Measurements from ENCODE around the gene TAGAP.
"Not testable (repeated sequence)": the region's sequence is repeated elsewhere in the genome, so short reads cannot be mapped to it uniquely, and the experiment has no call there.

TAGAP gene

DNA sequence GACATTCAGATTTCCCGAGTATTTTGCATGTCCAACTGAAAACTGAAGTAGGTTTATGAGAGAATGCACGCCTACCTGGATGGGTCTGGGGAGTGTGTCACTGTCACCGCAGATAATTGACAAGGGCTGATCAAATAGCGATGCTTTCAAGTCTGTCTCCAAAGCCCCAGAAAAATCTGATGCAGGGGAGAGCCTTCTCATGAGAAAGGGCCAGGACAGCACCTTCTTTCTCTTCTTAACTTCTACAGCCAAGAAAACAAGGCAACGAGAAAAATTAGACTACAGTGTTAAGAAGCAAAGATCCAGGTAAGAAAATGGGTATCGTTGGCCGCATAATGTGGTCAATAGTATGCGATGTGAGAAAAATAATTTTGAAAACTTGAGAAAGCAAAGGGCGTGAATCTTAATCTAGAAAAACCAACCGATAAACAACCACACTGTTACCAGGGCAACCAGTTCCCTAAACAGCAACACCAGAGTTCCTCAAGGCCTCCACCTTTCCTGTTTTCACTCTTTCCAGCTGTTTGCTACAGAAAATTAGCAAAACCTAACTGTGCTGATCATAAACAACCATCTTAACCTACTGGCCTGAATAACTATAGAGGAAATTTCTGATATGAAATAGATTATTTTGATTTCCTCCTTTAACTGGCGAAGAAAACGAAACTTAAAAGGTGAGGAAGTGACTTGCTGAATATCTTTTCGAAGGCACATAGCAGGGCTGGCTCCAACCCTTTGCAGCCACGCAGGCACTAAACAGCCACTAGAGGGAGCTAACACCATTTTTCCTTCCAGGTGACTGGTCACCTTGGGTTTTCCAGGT is 2.6 kb downstream of the TAGAP start:
- peak; percentile 77 for DNase-seq

DNA sequence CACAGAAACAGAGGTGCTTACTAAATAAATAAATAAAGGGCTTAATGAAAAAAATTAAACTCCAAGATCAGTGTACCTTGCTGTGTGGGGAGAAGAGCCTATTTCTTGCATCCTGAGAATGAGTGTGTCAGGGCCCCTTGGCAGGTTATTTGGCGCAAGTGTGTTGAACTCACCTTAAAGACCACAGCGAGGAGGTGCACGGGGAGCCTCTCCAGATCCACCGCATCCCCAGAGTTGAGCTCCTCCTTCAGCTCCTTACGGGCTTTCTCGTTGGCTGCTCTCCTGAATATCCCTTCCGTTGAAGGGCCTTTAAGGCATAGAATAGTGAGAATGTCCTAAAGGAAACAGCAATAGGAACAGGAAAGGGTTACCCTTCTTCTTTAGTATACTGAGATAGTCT is 3.6 kb downstream of the TAGAP start:
- DNase-seq, result no peak

DNA sequence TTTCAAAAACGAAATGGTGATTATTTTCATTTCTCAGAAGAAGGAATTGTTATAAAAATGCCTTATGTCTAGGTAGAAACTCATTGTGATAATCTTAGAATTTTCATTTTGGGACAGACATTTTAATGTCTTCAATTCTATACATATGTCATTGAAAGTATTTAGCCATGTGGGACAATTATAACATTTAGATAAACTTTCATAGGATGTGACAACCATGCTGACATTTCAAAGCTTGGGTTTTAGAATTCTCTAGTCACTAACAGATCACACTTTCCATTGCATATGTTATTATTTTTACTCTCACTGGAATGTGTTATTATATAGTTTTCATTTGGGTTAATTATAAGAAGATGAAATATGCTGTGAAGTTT is 4.9 kb downstream of the TAGAP start:
- DNase-seq, result no peak

DNA sequence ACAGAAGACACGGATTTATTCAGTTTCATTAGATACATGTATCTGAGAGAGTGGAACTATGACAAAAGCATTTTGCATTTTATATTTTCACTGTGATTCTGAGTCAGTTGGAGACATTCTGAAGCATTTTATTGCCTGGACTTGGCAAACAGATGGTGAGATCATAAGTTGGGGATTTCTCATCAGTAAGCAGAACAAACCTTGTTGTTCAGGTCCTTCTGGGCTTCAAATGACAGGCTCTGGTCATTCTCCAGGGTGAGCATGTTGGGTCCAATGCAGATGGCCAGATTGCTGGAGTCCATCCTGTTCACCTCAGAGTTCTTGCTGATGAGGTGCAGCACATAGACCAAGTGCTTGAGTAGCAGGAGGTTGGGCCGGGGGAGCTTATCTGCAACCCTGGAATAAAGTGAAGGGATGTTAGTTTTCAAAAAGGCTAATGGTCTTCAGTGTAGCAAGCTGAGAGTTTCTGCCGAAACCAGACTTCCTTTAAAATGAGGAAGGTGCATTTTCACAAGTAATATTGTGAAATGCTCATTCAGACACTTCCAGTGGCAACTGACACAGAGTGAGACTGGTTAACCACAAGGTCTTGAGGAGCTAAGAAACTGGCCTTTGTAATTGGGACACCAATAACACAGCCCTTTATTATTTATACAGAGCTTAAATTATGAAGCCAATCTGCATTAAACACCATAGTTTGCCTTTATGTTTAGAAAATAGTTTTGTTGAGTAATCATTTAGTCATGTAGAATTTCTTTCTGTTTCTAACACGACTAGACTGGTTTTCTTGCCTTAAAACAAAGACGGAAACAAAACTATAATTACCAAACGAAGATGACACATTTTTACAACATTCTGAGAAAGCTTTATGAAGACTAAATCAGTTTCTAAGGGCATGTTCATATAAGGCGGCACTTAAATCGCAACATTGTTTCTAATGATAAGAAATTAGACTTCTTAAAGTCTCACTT is 5.6 kb downstream of the TAGAP start:
- DNase-seq, result no peak

DNA sequence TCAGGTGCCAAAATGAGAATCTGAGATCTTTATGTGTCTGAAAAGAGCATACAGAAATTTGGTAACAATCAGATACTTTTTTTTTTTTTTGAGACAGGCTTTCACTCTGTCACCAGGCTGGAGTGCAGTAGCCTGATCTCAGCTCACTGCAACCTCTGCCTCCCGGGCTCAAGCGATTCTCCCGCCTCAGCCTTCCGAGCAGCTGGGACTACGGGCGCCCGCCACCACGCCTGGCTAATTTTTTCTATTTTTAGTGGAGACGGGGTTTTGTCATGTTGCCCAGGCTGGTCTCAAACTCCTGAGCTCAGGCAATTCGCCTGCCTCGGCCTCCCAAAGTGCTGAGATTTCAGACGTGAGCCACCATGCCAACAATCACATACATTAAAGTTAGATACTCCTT is 6.5 kb downstream of the TAGAP start:
- DNase-seq, result not testable (repeated sequence)

DNA sequence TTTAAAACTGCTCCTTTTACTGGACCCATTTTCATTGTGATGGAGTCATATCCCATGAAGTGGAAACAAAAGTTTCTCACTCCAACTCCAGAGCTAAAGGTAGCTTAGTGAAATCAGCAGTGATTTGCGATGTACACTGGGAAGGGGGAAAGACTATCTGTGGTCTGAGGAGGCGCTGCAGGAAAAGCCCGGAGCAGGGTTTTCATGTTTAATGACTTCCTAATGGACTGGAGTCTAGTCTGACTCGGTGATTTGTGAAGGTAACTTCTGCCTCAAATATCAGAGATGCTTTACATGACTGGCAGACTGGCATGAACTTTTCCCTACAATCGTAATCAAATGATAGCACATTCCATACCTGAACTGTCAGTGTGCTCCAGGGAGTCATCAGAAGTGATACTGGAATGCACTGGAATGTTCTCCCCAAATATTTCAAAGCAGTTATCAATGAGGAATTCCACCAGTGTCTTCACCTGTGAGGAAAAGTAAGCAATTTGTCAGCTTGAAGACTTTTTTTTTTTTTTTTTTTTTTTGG is 7.0 kb downstream of the TAGAP start:
- DNase-seq, result no peak

DNA sequence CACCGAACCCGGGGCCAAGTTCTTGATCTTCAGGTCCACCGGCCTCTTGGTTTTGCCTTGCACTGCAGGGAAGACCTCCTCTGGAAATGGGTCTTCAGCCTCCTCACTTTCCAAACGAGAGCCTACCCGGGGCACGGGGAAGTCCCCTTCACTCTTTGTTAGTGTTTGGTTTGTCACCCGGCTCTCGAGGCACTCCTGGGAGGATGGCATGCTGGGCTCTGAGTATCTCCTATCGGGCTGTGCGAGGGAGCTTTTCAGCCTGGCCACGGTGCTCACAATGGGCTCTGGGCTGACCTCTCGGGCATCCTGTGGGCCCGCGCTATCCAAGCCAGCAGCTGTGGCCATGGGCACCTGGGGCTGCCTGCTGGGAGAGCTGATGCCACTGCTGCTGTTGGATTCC is 8.1 kb downstream of the TAGAP start:
- DNase-seq, result no peak

DNA sequence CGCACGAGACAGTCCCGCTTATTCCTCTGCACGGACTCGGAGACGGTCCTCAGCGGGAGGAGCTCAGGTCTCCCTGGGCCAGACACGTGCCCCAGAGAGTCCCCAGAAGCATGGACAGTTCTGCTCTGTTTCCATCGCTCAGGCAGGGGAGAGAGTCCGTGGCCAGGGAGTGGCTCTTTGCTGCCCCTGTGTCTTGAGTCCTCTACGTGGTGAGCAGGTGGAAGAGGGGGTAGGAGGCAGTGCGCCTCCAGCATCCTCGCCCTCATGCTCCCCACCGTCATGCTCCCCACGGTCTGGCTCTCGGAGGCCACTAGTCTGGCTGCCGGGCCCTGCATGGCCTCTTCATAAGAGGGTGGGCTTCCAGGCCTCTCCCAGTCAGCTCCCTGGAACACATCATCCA is 8.9 kb downstream of the TAGAP start:
- no peak for DNase-seq

DNA sequence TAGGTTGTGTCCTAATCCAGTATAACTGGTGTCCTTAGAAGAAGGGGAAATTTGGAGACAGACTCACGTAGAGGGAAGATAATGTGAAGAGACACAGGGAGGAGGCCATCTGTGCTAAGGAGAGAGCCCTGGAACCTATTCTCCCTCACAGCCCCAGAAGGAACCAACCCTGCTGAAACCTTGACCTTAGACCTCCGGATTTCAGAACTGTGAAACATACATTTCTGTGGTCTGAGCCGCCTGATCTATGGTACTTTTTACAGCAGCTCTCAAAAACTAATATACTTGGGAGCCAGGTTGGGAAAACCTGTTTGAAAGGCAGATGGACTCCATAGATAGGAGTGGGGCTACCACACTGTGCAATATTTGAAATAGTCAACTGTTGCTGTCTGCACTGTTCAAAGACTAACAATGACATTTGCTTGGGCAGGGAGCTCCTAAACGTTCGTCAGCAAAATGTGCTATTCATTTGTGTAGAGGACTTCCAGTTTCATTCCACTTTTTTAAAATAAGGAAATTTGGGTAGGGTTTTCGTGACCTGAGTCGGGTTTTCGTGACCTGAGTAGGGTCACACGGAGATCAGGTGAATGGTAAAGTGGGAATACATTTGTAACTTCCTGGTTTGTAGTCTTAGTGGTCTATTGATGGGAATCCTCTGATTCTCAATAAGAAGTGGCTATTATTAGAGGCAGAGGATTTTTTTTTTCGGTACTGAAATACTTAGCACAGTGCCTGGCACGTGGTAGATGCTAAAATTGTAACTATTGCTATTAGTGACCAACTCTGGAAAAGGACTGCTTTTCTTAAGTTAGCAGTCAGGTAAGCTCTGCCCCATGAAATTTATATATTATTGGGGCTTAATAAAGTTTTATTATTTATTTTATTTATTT is 11.4 kb downstream of the TAGAP start:
- DNase-seq, result no peak

DNA sequence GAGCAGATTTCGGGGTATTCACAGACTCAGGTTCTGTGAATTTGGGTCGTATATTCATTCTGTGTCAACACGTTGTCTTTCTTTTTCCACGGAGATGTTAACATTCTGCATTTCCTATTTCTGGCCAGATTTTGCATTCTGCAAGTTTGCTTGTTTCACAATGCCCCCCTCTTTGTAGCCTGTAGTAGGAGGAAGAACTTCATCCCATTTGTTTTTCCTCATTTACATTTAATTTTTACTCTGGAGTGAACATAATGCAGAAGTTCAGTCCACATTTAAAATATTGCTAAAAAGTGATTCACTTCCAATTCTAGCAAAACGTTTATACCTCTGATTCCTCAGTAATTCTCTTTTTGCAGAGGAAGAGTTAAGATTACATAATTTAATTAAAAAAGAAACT is 12.9 kb downstream of the TAGAP start:
- no peak for DNase-seq

DNA sequence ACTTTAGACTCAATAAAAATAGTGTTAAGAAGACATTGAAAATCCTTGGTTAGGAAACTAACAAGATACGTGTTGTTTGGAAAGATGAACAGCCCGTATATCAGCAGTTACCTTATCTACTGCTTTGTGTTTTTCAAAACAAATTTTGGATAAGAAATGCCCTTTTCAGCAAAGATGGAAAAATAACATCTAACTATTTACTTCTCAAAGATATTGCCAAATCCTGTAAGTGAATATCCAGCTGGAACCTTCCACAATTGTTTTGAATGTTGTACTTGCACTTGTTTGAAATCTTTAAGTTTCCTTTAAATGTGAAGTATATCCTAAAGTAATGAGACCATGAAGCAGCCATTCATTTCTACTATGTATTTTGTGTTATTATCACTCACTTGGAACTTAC is 14.6 kb downstream of the TAGAP start:
- no peak for DNase-seq

DNA sequence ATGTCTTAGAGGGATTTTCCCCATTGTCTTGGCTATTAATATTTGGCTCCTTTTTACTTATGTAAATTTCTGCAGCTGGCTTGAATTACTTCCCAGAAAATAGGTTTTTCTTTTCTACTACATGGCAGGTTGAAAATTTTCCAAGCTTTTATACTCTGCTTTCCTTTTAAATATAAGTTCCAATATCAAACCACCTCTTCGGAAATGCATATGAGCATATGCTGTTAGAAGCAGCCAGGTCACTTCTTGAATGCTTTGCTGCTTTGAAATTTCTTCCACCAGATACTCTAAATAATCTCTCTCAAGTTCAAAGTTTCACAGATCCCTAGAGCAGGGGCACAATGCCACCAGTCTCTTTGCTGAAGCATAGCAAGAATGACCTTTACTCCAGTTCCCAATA is 19.6 kb downstream of the TAGAP start:
- not testable (repeated sequence) for DNase-seq

DNA sequence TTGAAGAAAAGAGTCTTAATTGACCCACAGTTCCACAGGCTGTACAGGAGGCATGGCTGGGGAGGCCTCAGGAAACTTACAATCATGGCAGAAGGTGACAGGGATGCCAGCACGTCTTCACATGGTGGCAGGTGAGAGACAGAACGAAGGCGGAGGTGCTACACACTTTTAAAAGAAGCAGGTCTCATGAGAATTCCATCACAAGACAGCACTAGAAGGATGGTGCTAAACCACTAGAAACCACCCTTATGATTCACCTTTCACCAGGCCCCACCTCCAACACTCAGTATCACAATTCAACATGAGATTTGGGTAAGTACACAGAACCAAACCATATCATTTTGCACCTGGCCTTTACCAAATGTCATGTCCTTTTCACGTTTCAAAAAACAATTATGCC is 20.9 kb downstream of the TAGAP start:
- no peak for DNase-seq

DNA sequence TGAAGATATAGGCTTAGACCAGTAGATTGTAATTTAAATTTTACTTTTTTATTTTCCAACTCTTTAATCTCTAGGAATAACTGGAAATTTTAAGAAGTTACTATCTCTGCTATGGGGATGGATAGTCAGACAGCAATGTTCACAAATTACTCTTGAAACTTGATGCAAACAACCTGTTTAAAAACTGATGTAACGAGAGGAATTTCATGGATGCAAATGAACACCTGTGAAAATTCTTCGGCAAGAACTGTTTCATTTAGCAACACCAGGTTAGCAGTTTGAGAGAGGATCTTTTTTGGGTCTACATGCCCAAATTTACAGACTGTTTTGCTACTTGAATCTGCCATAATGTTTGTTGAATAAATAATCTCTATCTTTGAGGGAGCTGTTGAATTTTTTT is 24.8 kb downstream of the TAGAP start:
- DNase-seq, result no peak

DNA sequence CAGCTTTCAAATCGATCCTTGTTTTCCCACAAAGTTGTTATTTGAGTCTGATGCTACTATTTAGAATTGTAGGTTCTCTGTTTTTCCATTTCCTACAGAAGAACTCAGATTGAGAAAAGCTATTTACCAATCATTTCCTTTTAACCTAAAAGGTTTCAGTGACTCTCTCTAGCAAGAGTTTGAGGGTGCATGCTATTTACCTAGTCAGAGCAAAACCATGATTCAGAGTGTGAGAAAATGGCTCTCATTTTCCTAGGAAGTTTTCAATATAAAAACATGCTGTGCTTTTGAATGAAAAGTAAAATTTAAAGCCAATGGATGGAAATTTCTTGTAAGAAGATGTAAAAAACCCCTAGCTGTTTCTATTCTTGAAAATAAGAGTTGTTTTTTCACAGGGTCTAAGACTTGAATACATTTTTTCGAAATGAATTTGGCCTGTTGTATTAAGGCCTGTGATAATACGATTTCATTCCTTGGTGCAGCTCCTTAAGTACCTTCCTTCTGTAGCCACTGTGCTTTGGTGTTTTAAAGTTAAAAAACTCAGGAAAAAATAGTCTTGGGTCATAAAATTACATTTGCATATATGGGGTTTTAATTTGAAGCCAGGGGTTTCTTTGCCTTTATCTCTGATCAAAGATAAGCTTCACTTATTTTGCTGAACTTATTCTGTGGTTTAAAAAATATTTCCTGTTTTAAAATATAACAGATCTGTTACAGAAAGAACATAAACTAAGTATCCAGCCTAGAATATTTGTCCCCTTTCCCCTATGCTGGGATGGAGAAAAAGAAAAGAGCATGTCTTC is 26.8 kb downstream of the TAGAP start:
- no peak for DNase-seq

DNA sequence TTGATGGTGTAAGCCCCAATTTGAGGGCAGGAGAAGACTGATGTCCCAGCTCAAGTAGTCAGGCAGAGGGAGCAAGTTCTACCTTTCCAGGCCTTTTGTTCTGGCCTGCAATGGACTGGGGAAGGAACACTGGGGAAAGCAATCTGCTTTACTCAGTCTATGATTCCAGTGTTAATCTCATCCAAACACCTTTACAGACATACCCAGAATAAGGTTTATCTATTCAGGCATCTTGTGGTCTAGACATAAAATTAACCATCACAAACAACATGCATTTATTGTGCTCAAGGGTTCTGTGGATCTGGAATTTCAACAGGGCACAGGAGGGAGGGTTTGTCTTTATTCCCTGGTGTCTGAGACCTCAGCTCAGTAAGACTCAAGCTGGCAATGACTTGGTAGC is 30.4 kb downstream of the TAGAP start:
- DNase-seq, result no peak

DNA sequence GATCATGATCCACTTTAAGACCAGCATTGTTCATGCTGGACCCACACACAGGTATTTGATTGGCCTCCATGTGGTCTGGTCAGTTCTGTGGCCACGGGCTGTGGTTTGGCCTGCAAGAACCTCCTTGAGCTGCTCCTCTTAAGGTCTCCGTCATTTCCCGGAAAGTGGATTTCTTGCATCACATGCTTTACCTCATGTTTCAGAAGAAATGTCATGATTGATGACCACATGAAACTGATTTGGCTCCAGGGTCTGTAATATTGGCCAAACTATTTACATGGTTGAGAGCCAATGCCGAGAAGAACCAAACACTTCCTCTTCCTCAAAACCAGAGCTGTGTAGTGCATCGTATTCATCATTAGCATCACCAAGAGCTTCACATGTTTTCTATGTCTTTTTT is 31.6 kb downstream of the TAGAP start:
- DNase-seq, result no peak

DNA sequence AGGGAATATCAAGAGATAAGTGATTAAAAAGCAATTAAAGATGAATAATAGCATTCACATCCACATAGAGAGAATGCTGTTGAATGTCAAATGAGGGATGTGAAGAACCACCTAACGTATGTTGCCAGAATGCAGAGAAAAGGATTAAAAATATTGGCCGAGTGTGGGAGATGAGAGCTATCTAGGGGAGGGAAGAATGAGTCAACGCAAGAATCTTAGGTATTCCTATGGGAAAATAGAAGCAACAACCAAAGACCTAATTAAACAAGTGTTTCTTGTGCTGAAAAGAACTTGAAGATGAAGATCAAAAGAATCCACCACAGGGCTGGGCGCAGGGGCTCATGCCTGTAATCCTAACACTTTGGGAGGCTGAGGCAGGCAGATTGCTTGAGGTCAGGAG is 32.6 kb downstream of the TAGAP start:
- DNase-seq, result no peak

DNA sequence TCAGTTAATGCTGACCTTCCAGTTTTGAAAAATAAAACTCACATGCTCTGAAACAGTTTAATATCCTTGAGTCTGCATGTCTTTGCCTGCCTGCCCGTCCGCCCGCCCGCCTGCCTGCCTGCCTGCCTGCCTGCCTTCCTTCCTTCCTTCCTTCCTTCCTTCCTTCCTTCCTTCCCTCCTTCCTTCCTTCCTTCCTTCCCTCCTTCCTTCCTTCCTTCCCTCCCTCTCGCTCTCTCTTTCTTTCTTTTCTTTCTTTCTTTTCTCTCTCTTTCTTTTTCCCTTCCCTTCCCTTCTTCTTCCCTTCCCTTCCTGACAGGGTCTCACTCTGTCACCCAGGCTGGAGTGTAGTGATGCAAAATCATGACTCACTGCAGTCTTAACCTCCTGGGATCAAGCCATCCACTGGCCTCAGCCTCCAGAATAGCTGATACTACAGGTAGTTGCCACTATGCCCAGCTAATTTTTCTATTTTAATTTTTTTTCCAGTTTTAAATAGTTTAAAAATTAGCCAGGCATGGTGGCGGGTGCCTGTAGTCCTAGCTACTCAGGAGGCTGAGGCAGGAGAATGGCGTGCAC is 34.7 kb downstream of the TAGAP start:
- DNase-seq, result not testable (repeated sequence)

DNA sequence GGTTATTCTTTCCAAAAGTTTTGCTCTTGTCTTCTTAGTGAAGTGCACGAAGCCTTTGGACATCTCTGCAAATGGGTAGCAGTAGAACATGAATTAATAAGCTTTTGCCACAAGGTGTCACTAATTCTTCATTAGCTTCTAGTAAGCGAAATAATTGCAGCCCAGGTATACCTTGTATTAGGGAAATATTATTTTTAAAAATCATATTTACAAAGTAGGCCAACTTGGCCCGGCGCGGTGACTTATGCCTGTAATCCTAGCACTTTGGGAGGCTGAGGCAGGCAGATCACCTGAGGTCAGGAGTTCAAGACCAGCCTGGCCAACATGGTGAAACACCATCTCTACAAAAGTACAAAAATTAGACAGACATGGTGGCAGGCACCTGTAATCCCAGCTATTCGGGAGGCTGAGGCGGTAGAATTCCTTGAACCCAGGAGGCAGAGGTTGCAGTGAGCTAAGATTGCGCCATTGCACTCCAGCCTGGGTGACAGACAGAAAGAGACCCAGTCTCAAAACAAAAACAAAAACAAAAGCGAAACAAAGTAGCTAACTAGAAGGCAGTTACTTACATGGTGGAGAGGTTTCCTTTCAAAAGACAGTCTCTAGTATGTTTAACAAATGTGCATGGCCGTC is 36.0 kb downstream of the TAGAP start:
- no peak for DNase-seq

DNA sequence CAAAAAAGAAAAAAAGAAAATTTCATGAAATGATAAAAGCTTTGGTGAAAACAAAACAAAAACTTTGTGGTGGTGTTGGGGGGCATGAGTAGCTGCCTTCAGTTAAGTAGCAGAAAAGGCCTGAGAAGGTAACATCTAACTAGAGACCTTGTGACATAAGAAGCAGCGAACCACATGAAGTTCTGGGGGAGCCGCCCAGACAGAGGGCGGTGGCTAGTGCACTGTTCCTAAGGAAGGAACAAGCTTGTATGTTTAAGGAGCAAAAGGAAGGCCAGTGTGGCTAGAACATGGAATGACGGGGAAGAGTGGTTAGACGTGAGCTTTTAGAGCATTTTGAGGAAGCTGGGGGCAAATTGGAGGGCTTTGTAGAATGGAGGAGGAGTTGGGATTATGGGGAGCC is 37.3 kb downstream of the TAGAP start:
- DNase-seq, result no peak
